ENCODE measurements around the gene ATXN2.
A peak's percentile ranks its signal among the peaks of the same experiment; 100 is the strongest.
"Not testable (repeated sequence)": the region's sequence is repeated elsewhere in the genome, so short reads cannot be mapped to it uniquely, and the experiment has no call there.

ATXN2 gene

GRCh38 chr12:111570084-111570961 is 28.8 kb downstream of the ATXN2 start:
- peak; percentile 85 for DNase-seq

- DNase-seq: no peak
Observed at GRCh38 chr12:111569363-111570083, 29.6 kb downstream of the ATXN2 start.

- not testable (repeated sequence) for DNase-seq
Observed at GRCh38 chr12:111560844-111561243, 38.3 kb downstream of the ATXN2 start.

GRCh38 chr12:111558107-111558376 is 41.1 kb downstream of the ATXN2 start:
- no peak for DNase-seq

DNA sequence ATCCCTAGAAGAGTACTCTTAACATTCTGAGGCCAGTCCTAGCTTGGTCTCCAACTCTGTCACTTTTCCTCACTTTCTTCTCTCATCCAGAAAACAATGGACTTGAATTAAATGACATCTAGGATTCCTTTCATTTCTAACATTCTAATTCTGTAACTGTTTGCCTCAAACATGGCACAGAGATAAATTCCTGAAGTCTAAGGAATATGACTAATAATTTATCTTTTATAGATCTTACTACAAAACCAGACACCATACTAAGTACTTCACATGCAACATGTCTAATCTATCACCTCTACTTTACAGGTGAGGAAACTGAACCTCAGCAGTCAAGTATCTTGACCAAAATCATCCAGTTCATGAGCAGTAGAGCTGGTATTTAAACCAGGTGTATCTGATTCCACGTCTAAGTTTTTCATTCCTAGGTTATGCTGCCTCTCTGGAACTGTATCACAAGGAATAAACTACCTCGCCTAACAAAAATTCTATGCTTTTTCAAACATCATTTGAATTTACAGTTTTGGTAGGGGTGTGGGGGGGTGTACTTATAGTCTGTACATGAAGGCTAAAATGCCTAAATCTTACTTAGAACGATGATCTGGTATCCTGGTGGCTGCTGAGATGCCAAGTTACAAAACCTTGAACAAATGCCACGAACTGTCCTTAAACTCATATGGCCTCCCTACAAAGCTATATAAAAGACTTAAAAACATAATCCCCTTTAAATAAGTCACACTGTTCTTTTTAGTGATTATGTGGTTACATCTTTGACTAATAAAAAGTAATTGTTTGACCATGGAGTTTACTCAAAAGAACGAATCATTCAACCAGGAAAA is 41.6 kb downstream of the ATXN2 start:
- no peak for DNase-seq

GRCh38 chr12:111556676-111557075 is 42.4 kb downstream of the ATXN2 start:
- no peak for DNase-seq

GRCh38 chr12:111555313-111555712 is 43.8 kb downstream of the ATXN2 start:
- DNase-seq: not testable (repeated sequence)

GRCh38 chr12:111546758-111547383 is 52.2 kb downstream of the ATXN2 start:
- no peak for DNase-seq

GRCh38 chr12:111546171-111546570 is 52.9 kb downstream of the ATXN2 start:
- DNase-seq: no peak

GRCh38 chr12:111544032-111544431 is 55.1 kb downstream of the ATXN2 start:
- DNase-seq: no peak

DNA sequence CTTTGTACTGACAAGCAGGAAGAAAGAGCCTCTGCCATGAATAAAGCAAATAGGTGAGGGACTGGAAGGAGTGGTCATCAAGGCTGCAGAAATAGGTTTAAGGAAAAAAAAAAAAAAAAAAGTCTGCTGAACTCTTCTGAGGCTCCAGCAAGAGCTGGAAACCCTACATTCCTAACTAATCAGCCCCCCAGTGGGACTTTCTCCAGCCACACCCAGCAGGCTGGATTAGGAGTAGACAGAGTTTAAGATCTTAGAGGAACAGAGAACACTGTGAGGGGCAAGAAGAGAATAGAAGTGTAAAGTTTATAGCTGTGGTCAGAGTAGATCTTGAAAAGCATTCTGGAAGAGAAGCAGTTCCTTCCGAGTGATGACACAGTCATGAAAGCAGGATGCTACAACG is 66.4 kb downstream of the ATXN2 start:
- DNase-seq: no peak

GRCh38 chr12:111529424-111530368 is 69.4 kb downstream of the ATXN2 start:
- no peak for DNase-seq

DNA sequence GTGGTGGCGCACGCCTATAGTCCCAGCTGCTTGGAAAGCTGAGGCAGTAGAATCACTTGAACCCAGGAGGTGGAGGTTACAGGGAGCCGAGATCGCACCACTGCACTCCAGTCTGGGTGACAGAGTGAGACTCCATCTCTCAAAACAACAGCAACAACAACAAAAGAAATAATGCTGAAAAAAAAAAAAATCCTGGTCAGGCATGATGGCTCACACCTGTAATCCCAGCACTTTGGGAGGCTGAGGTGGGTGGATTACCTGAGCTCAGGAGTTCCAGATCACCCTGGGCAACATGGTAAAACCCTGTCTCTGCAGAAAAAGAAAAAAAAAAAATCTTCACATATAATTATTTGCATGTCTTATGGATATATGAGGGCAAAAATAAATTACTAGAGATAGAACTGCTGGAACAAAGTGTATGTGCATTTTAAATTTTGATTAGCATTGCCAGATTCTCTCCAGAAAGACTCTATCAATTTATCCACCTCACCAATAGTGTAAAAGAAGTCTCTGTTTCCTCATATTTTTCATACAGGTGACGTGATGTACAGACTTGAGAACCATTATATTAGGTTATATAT is 75.4 kb downstream of the ATXN2 start:
- no peak for DNase-seq

- DNase-seq: no peak
Observed at GRCh38 chr12:111521801-111522200, 77.3 kb downstream of the ATXN2 start.

- DNase-seq: no peak
Observed at GRCh38 chr12:111519937-111520336, 79.2 kb downstream of the ATXN2 start.

DNA sequence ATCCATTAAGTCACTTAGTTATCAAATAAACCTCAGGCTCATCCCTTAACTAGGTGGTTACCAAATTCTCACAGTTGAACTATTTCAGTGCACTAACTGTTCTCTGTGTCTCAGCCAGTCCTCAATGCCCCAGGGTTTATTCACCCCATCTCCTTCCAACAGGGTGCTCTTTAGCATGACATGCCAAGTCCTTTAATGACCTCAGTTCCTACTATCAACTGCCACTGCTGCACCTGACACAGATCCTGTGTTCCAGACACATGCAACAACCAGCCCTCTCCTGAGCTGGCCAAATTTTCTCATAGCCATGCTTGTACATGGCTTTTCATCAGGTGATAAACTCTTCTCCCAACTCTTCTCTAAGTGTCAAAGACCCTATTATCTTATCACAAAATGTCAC is 80.0 kb downstream of the ATXN2 start:
- no peak for DNase-seq

DNA sequence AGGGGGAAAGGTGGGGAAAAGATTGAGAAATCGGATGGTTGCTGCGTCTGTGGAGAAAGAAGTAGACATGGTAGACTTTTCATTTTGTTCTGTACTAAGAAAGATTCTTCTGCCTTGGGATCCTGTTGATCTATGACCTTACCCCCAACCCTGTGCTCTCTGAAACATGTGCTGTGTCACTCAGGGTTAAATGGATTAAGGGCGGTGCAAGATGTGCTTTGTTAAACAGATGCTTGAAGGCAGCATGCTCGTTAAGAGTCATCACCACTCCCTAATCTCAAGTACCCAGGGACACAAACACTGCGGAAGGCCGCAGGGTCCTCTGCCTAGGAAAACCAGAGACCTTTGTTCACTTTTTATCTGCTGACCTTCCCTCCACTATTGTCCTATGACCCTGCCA is 91.4 kb downstream of the ATXN2 start:
- DNase-seq: not testable (repeated sequence)

DNA sequence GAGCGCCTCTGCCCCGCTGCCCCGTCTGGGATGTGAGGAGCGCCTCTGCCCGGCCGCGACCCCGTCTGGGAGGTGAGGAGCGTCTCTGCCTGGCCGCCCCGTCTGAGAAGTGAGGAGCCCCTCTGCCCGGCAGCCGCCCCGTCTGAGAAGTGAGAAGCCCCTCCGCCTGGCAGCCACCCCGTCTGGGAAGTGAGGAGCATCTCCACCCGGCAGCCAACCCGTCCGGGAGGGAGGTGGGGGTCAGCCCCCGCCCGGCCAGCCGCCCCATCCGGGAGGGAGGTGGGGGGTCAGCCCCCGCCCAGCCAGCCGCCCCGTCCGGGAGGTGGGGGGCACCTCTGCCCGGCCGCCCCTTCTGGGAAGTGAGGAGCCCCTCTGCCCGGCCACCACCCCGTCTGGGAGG is 91.9 kb downstream of the ATXN2 start:
- DNase-seq: not testable (repeated sequence)

- no peak for DNase-seq
Observed at GRCh38 chr12:111506260-111506659, 92.9 kb downstream of the ATXN2 start.

DNA sequence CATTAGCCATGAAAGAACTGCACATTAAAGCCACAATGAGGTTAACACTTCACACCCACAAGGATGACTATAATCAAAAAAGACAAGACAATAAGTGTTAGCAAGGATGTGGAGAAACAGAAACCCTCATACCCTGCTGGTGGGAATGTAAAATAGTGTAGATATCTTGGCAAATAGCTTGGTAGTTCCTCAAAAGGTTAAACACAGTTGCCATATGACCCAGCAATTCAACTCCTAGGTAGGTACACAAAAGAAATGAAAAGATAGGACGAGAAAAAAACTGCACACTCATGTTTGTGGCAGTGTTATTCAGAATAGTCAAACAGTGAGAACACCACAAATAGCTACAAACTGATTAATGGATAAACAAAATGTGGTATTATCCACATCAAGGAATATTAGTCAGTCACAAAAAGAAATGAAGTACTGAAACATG is 93.5 kb downstream of the ATXN2 start:
- no peak for DNase-seq

DNA sequence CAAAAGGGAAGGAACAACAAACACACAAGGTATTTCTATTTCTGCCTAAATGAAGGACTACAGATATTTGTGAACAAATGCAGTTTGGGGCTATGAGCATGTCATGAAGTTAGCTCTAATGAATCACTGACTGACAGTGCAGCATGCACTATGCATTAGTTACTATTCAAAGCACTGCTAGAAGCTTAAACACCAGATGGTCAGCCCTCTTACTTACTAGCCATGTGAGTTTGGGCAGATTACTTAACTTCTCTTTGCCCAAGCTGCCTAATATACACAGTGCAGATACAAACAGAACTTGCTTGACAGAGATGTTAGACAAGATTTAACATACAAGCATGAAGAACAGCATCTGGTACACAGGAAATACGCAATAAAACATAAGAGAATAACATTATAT is 96.0 kb downstream of the ATXN2 start:
- DNase-seq: no peak
